ENCODE results near the gene ZNF536. TPM values are rescaled to one million over a fixed set of nuclear protein-coding genes. Genes with fewer than 3 reads are reported as not detected.

Gene ZNF536
- total RNA-seq, 1 donor from 2014 or later: 0.43 TPM

DNA sequence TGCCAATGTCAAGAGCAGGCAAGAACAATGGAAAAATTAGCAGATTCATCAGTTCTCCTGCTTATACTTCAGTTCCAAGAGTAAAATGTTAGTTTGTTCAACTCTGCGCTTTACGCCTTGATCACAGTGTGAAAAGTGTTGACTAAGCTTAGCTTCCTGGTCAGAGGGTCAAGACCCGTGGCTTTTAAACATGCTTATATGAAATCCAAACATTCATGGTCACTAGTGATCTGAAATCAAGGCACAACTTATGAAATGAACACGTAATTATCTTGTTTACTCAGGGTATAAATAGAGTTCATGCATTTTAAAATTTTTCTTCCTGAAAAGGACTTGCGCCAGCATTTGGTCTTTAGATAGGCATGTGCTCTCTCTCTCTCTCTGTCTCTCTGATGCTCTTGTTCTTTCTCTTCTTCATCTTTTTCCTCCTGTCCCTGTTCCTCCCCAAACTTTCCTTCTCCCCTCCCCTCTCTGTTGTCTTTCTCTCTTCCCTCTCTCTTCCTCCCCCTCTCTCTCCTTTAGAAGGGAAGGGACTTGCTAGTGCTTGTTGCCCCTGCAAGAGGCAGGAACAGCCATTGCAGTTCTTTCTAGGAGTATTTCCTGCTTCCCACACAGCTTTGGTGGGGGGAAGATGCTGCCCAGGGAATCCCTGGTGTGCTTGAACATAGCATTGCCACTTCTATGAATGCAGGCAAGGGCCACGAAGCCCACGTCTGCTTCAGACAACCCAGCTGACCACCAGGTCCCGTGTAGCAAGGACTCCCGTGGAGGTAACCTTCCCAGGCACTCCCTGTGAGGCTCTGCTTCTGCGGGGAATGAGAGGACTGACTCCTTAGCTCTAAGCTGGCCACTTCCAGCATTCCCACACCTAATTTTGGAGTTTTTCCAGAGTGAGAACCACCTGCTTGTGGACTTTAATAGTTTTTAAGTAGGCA, 7.1 kb upstream of the ZNF536 start:
- H3K9me3 Mint-ChIP-seq (ENCODE audit: unreplicated experiment): no peaks in the 10 kb centered on the region
- Histone ChIP-seq H4K20me1 (ENCODE audit: insufficient read depth, low read length) (no peaks in the 10 kb centered on the region), H3K27me3 (ENCODE audit: insufficient read depth, low read length) (peaks cover 1% of the 10 kb centered on the region), H3K4me1 (ENCODE audit: insufficient read depth, low read length) (no peaks in the 10 kb centered on the region), H3K9ac (ENCODE audit: low read length) (no peak overlapping the region), H3K4me2 (ENCODE audit: low read length) (no peak overlapping the region), H3K27ac (ENCODE audit: low read depth, low read length) (no peak overlapping the region), H3K36me3 (ENCODE audit: insufficient read depth, low read length) (no peaks in the 10 kb centered on the region), H3K4me3 (ENCODE audit: insufficient read depth, low read depth, low read length) (no peak overlapping the region), H3K79me2 (ENCODE audit: insufficient read depth, low read length) (no peaks in the 10 kb centered on the region), H2AFZ (ENCODE audit: low read depth, low read length) (no peak overlapping the region), H3K9me3 (ENCODE audit: insufficient read depth, low read depth, low read length) (no peaks in the 10 kb centered on the region)
- H3K27me3 Mint-ChIP-seq (ENCODE audit: low read depth, unreplicated experiment): peaks cover 65% of the 10 kb centered on the region
- peaks cover 3% of the 10 kb centered on the region for H3K4me1 Mint-ChIP-seq (ENCODE audit: low read depth, unreplicated experiment)
- no peaks in the 10 kb centered on the region for H3K36me3 Mint-ChIP-seq (ENCODE audit: low read depth, unreplicated experiment)
- TF ChIP-seq CTCF (IDR thresholded peaks at IDR 0.05; ENCODE audit: insufficient read depth, low read depth, low read length) (no peak), EZH2 (IDR thresholded peaks at IDR 0.05; ENCODE audit: insufficient read depth, low read length) (no peak)
- no peak overlapping the region for H3K4me3 Mint-ChIP-seq (ENCODE audit: unreplicated experiment)
- FAIRE-seq: no peak
- DNase-seq (ENCODE audit: low read depth): no peak
- H3K27ac Mint-ChIP-seq (ENCODE audit: unreplicated experiment): no peak overlapping the region

- Mint-ChIP-seq H3K27ac (ENCODE audit: unreplicated experiment) (no peak overlapping the region), H3K36me3 (ENCODE audit: low read depth, unreplicated experiment) (no peaks in the 10 kb centered on the region), H3K27me3 (ENCODE audit: low read depth, unreplicated experiment) (peaks cover 59% of the 10 kb centered on the region), H3K4me3 (ENCODE audit: unreplicated experiment) (no peak overlapping the region), H3K9me3 (ENCODE audit: unreplicated experiment) (no peaks in the 10 kb centered on the region), H3K4me1 (ENCODE audit: low read depth, unreplicated experiment) (peaks cover 3% of the 10 kb centered on the region)
- H3K79me2 ChIP-seq (ENCODE audit: insufficient read depth, low read length): no peaks in the 10 kb centered on the region
- H3K4me2 ChIP-seq (ENCODE audit: low read length): no peak overlapping the region
- H3K27ac ChIP-seq (ENCODE audit: low read depth, low read length): no peak overlapping the region
- H3K27me3 ChIP-seq (ENCODE audit: insufficient read depth, low read length): peaks cover 3% of the 10 kb centered on the region
- H3K4me3 ChIP-seq (ENCODE audit: insufficient read depth, low read depth, low read length): no peak overlapping the region
- no peaks in the 10 kb centered on the region for H3K9me3 ChIP-seq (ENCODE audit: insufficient read depth, low read depth, low read length)
- H2AFZ ChIP-seq (ENCODE audit: low read depth, low read length): no peak overlapping the region
- H4K20me1 ChIP-seq (ENCODE audit: insufficient read depth, low read length): no peaks in the 10 kb centered on the region
- DNase-seq (ENCODE audit: low read depth): no peak
- H3K4me1 ChIP-seq (ENCODE audit: insufficient read depth, low read length): no peaks in the 10 kb centered on the region
- no peak for FAIRE-seq
- no peak overlapping the region for H3K9ac ChIP-seq (ENCODE audit: low read length)
- H3K36me3 ChIP-seq (ENCODE audit: insufficient read depth, low read length): no peaks in the 10 kb centered on the region
- no peak for TF ChIP-seq CTCF (IDR thresholded peaks at IDR 0.05; ENCODE audit: insufficient read depth, low read depth, low read length)
- TF ChIP-seq EZH2 (IDR thresholded peaks at IDR 0.05; ENCODE audit: insufficient read depth, low read length): no peak
Observed at GRCh38 chr19:30366282-30366681, 5.9 kb upstream of the ZNF536 start.

- FAIRE-seq: no peak
- H3K27me3 Mint-ChIP-seq (ENCODE audit: low read depth, unreplicated experiment): peaks cover 59% of the 10 kb centered on the region
- no peaks in the 10 kb centered on the region for H3K36me3 Mint-ChIP-seq (ENCODE audit: low read depth, unreplicated experiment)
- H3K9ac ChIP-seq (ENCODE audit: low read length): no peak overlapping the region
- H3K27ac Mint-ChIP-seq (ENCODE audit: unreplicated experiment): no peak overlapping the region
- no peak overlapping the region for H3K27ac ChIP-seq (ENCODE audit: low read depth, low read length)
- no peak overlapping the region for H2AFZ ChIP-seq (ENCODE audit: low read depth, low read length)
- H3K4me2 ChIP-seq (ENCODE audit: low read length): no peak overlapping the region
- peaks cover 3% of the 10 kb centered on the region for H3K4me1 Mint-ChIP-seq (ENCODE audit: low read depth, unreplicated experiment)
- TF ChIP-seq EZH2 (IDR thresholded peaks at IDR 0.05; ENCODE audit: insufficient read depth, low read length): no peak
- no peak for TF ChIP-seq CTCF (IDR thresholded peaks at IDR 0.05; ENCODE audit: insufficient read depth, low read depth, low read length)
- no peaks in the 10 kb centered on the region for H3K79me2 ChIP-seq (ENCODE audit: insufficient read depth, low read length)
- H3K27me3 ChIP-seq (ENCODE audit: insufficient read depth, low read length): peaks cover 3% of the 10 kb centered on the region
- no peak overlapping the region for H3K4me3 Mint-ChIP-seq (ENCODE audit: unreplicated experiment)
- no peaks in the 10 kb centered on the region for H4K20me1 ChIP-seq (ENCODE audit: insufficient read depth, low read length)
- no peak overlapping the region for H3K4me3 ChIP-seq (ENCODE audit: insufficient read depth, low read depth, low read length)
- H3K9me3 Mint-ChIP-seq (ENCODE audit: unreplicated experiment): no peaks in the 10 kb centered on the region
- no peaks in the 10 kb centered on the region for H3K36me3 ChIP-seq (ENCODE audit: insufficient read depth, low read length)
- H3K4me1 ChIP-seq (ENCODE audit: insufficient read depth, low read length): no peaks in the 10 kb centered on the region
- no peak for DNase-seq (ENCODE audit: low read depth)
- no peaks in the 10 kb centered on the region for H3K9me3 ChIP-seq (ENCODE audit: insufficient read depth, low read depth, low read length)
Observed at GRCh38 chr19:30367006-30367405, 5.2 kb upstream of the ZNF536 start.

Data from astrocyte (in vitro differentiated cells and primary cell).